HK-2 (cell line): Measurements from ENCODE around the gene PLEKHB1.
"Not testable (repeated sequence)": the region's sequence is repeated elsewhere in the genome, so short reads cannot be mapped to it uniquely, and the experiment has no call there.

Source experiments
- DNase-seq: peaks from one replicate; pipeline ENCODE4 v3.0.0-alpha.2; 2018; ENCODE audit not compliant: unreplicated experiment

The PLEKHB1 gene

GRCh38 chr11:73676552-73676951 lies 30.2 kb downstream of the PLEKHB1 start:
- DNase-seq, result not testable (repeated sequence)

GRCh38 chr11:73680687-73681086 lies 34.3 kb downstream of the PLEKHB1 start:
- no peak for DNase-seq

- DNase-seq, result no peak
These were observed 47.6 kb downstream of the PLEKHB1 start for GRCh38 chr11:73693899-73694525.

- DNase-seq, result no peak
These were observed 58.7 kb downstream of the PLEKHB1 start for GRCh38 chr11:73705053-73705452.

GRCh38 chr11:73710964-73711363 lies 64.6 kb downstream of the PLEKHB1 start:
- DNase-seq, result no peak
